Measurements from ENCODE around the gene KDM1B. TPM values are rescaled to one million over a fixed set of nuclear protein-coding genes. Genes with fewer than 3 reads are reported as not detected.
"Not testable (repeated sequence)": the region's sequence is repeated elsewhere in the genome, so short reads cannot be mapped to it uniquely, and the experiment has no call there.

The KDM1B gene
- total RNA-seq, 1 experiment from 2014 or later, result 25.0 TPM

- 0 out of 2 replicates have a peak overlapping the region, but pooled peaks have one; percentile 25 for H3K4me3 ChIP-seq (ENCODE audit: low read length)
- H3K9me3 ChIP-seq (ENCODE audit: low read length), result no peaks in the 10 kb centered on the region
- no peak for ATAC-seq
- H3K27ac ChIP-seq (ENCODE audit: low read length), result peak overlapping the region; percentile 97
- CTCF ChIA-PET, result no interaction called here
- H3K9me2 ChIP-seq (replicated peaks; ENCODE audit: low read length), result no peaks in the 10 kb centered on the region
- DNase-seq, result no peak
- no peaks in the 10 kb centered on the region for H3F3A ChIP-seq (ENCODE audit: low read length, unreplicated experiment)
- TSS peak; percentile 42 for BruUV-seq (replicated peaks)
- H3K27me3 ChIP-seq (ENCODE audit: low read length), result no peaks in the 10 kb centered on the region
- no peaks in the 10 kb centered on the region for H4K20me1 ChIP-seq (ENCODE audit: low read length)
- peaks cover 4% of the 10 kb centered on the region for H3K36me3 ChIP-seq (ENCODE audit: low read depth, low read length)
- intact Hi-C loops (cut with micrococcal nuclease), result loop anchor here (5.0 to 10.0 kb wide), 2 partner anchors 165 to 237 kb away; partner anchors contain the start of gene RNF144B
- POLR2A ChIA-PET (ENCODE audit: unreplicated experiment), result no interaction called here
- H3K79me2 ChIP-seq (ENCODE audit: low read length), result no peaks in the 10 kb centered on the region
- H3K4me2 ChIP-seq (ENCODE audit: low read length), result peak overlapping the region; percentile 75
- peak overlapping the region; percentile 80 for H3K9ac ChIP-seq (ENCODE audit: low read length)
- peaks cover 31% of the 10 kb centered on the region for H3K4me1 ChIP-seq (ENCODE audit: insufficient read depth, low read length)
- no peak overlapping the region for H2AFZ ChIP-seq (ENCODE audit: low read length)
- no peak for TF ChIP-seq EZH2phosphoT487 (IDR thresholded peaks at IDR 0.05; ENCODE audit: borderline replicate concordance, low read length)
These were observed 7.6 kb upstream of the KDM1B start for GRCh38 chr6:18147616-18148015.

GRCh38 chr6:18148304-18149025 is 6.8 kb upstream of the KDM1B start:
- H3K4me1 ChIP-seq (ENCODE audit: insufficient read depth, low read length), result peaks cover 39% of the 10 kb centered on the region
- POLR2A ChIA-PET (ENCODE audit: unreplicated experiment), result no interaction called here
- peak overlapping the region; percentile 80 for H3K9ac ChIP-seq (ENCODE audit: low read length)
- ATAC-seq, result peak; percentile 27
- BruUV-seq (replicated peaks), result no TSS peak
- H3K4me2 ChIP-seq (ENCODE audit: low read length), result peak overlapping the region; percentile 75
- no peaks in the 10 kb centered on the region for H3F3A ChIP-seq (ENCODE audit: low read length, unreplicated experiment)
- CTCF ChIA-PET, result no interaction called here
- intact Hi-C loops (cut with micrococcal nuclease), result loop anchor here (5.0 to 10.0 kb wide), 2 partner anchors 164 to 236 kb away; partner anchors contain the start of gene RNF144B
- DNase-seq, result peak; percentile 89
- H3K4me3 ChIP-seq (ENCODE audit: low read length), result no peak overlapping the region
- TF ChIP-seq EZH2phosphoT487 (IDR thresholded peaks at IDR 0.05; ENCODE audit: borderline replicate concordance, low read length) (no peak), EZH2 (IDR thresholded peaks at IDR 0.05; ENCODE audit: low read length, unreplicated experiment) (no peak), CTCF (conservative IDR thresholded peaks at IDR 0.05; ENCODE audit: low read depth, low read length) (no peak)
- H2AFZ ChIP-seq (ENCODE audit: low read length), result no peak overlapping the region
- H3K27ac ChIP-seq (ENCODE audit: low read length), result peak overlapping the region; percentile 97
- peaks cover 3% of the 10 kb centered on the region; the same call in 1 of the 2 replicates for H3K79me2 ChIP-seq (ENCODE audit: low read length)
- H3K9me3 ChIP-seq (ENCODE audit: low read length), result no peaks in the 10 kb centered on the region
- H3K36me3 ChIP-seq (ENCODE audit: low read depth, low read length), result no peaks in the 10 kb centered on the region; the same call in 1 of the 2 replicates
- H3K27me3 ChIP-seq (ENCODE audit: low read length), result no peaks in the 10 kb centered on the region
- H4K20me1 ChIP-seq (ENCODE audit: low read length), result no peaks in the 10 kb centered on the region
- no peaks in the 10 kb centered on the region for H3K9me2 ChIP-seq (replicated peaks; ENCODE audit: low read length)

- H3K9ac ChIP-seq (ENCODE audit: low read length); H2AFZ ChIP-seq (ENCODE audit: low read length); BruUV-seq (replicated peaks); H3K27ac ChIP-seq (ENCODE audit: low read length); H3K9me2 ChIP-seq (replicated peaks; ENCODE audit: low read length); DNase-seq; H3K4me2 ChIP-seq (ENCODE audit: low read length); intact Hi-C loops (cut with micrococcal nuclease); H3K4me3 ChIP-seq (ENCODE audit: low read length); H3K36me3 ChIP-seq (ENCODE audit: low read depth, low read length); H3K27me3 ChIP-seq (ENCODE audit: low read length); H3F3A ChIP-seq (ENCODE audit: low read length, unreplicated experiment); ATAC-seq; H3K9me3 ChIP-seq (ENCODE audit: low read length); CTCF ChIA-PET; POLR2A ChIA-PET (ENCODE audit: unreplicated experiment); H4K20me1 ChIP-seq (ENCODE audit: low read length): not testable (repeated sequence)
- H3K79me2 ChIP-seq (ENCODE audit: low read length), result peaks cover 17% of the 10 kb centered on the region
- peaks cover 44% of the 10 kb centered on the region for H3K4me1 ChIP-seq (ENCODE audit: insufficient read depth, low read length)
These were observed 3.8 kb upstream of the KDM1B start for GRCh38 chr6:18151391-18151790.
